ENCODE results near the gene HPS1.

The HPS1 gene

GRCh38 chr10:98405422-98405821, 41.3 kb downstream of the HPS1 start:
- H3K4me3 Mint-ChIP-seq: no peak overlapping the region
- H3K36me3 Mint-ChIP-seq (ENCODE audit: low read depth): no peaks in the 10 kb centered on the region
- H3K27me3 Mint-ChIP-seq (ENCODE audit: low read depth): no peaks in the 10 kb centered on the region
- H3K9me3 Mint-ChIP-seq: no peaks in the 10 kb centered on the region
- DNase-seq (ENCODE audit: low spot score): no peak
- no peak overlapping the region for H3K27ac Mint-ChIP-seq
- peaks cover 13% of the 10 kb centered on the region for H3K4me1 Mint-ChIP-seq (ENCODE audit: low read depth)

GRCh38 chr10:98404571-98405359, 42.0 kb downstream of the HPS1 start:
- Mint-ChIP-seq H3K27me3 (ENCODE audit: low read depth) (no peaks in the 10 kb centered on the region), H3K9me3 (no peaks in the 10 kb centered on the region), H3K27ac (peak overlapping the region; percentile 78), H3K36me3 (ENCODE audit: low read depth) (no peaks in the 10 kb centered on the region), H3K4me3 (peak overlapping the region; percentile 32), H3K4me1 (ENCODE audit: low read depth) (peaks cover 13% of the 10 kb centered on the region)
- peak; percentile 29 for DNase-seq (ENCODE audit: low spot score)

DNA sequence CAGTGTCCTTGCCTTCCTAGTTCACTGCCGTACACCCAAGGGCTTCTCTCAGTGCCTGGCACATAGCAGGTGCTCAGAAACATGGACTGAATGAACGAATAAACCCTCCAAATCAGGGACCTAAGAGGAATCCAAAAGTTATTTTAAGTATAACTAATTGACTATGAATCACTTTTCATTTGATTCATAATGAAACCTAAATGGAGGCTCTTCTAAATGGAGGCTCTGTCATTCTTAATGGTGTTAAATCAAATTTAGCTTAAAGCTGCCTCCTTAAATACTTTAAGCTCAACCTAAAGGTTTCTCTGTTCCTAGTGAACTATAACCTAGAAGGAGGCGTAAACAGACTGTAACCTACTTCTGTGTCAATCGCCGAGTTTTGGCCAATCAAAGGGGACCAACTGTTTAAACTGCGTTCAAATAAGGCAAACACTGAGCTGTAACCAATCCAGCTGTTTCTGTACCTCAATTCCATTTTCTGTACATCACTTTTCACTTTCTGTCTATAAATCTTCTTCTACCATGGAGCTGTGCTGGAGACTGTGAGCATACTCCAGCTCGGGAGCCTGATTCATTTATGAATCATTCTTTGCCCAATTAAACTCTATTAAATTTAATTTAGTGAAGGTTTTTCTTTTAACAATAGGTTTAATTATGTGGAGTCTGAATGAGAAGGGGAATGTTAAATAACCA, 42.8 kb downstream of the HPS1 start:
- Mint-ChIP-seq H3K27ac (peak overlapping the region; percentile 52), H3K9me3 (no peaks in the 10 kb centered on the region), H3K4me3 (no peak overlapping the region), H3K4me1 (ENCODE audit: low read depth) (peaks cover 13% of the 10 kb centered on the region), H3K27me3 (ENCODE audit: low read depth) (no peaks in the 10 kb centered on the region), H3K36me3 (ENCODE audit: low read depth) (no peaks in the 10 kb centered on the region)
- DNase-seq (ENCODE audit: low spot score): no peak

DNA sequence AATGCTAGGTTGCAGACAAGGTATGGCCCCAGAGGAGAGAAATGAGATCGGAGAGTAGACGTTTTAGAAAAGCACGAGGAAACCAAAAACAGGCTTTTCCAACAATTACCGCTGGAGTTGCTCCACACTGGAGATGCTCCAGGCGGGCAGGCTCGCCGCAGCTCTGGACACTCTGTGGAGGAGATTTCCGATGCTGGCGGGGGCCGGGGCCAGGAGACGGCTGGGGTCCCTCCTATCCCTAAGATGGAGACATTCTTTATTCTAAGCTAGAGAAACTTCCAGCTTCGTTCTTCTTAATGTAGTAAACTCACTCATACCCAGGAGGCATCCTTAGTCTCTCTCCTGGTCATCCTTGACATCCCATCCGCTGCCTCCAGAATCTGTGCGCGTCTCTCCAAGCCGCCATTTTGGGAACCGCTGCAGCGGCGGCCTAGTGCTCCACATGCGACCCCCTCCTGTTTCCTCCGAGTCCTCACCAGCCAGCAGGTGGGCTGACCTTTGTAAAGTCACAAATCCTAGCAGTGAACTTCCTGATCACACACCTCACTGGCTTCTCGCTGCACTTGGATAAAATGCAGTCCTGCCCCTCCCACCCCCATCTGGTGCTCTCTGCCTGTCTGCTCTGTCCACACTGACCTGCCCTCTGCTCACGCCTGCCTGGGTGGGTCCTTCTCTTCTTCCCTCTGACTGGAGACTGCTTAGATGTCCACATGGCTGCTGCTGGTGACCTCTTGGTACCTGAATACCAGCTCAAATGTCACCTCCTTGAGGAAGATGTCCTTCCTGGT, 43.6 kb downstream of the HPS1 start:
- H3K9me3 Mint-ChIP-seq: no peaks in the 10 kb centered on the region
- no peak overlapping the region for H3K4me3 Mint-ChIP-seq
- no peaks in the 10 kb centered on the region for H3K36me3 Mint-ChIP-seq (ENCODE audit: low read depth)
- peaks cover 13% of the 10 kb centered on the region for H3K4me1 Mint-ChIP-seq (ENCODE audit: low read depth)
- H3K27ac Mint-ChIP-seq: no peak overlapping the region
- H3K27me3 Mint-ChIP-seq (ENCODE audit: low read depth): no peaks in the 10 kb centered on the region
- no peak for DNase-seq (ENCODE audit: low spot score)

- Mint-ChIP-seq H3K4me1 (ENCODE audit: low read depth) (peaks cover 13% of the 10 kb centered on the region), H3K36me3 (ENCODE audit: low read depth) (no peaks in the 10 kb centered on the region), H3K27me3 (ENCODE audit: low read depth) (no peaks in the 10 kb centered on the region), H3K27ac (no peak overlapping the region), H3K9me3 (no peaks in the 10 kb centered on the region), H3K4me3 (no peak overlapping the region)
- no peak for DNase-seq (ENCODE audit: low spot score)
These were observed 44.3 kb downstream of the HPS1 start for GRCh38 chr10:98402478-98402877.

- Mint-ChIP-seq H3K9me3 (no peaks in the 10 kb centered on the region), H3K4me1 (ENCODE audit: low read depth) (peaks cover 13% of the 10 kb centered on the region), H3K27ac (no peak overlapping the region), H3K36me3 (ENCODE audit: low read depth) (no peaks in the 10 kb centered on the region), H3K4me3 (no peak overlapping the region), H3K27me3 (ENCODE audit: low read depth) (no peaks in the 10 kb centered on the region)
- no peak for DNase-seq (ENCODE audit: low spot score)
These were observed 46.3 kb downstream of the HPS1 start for GRCh38 chr10:98400482-98400881.

DNA sequence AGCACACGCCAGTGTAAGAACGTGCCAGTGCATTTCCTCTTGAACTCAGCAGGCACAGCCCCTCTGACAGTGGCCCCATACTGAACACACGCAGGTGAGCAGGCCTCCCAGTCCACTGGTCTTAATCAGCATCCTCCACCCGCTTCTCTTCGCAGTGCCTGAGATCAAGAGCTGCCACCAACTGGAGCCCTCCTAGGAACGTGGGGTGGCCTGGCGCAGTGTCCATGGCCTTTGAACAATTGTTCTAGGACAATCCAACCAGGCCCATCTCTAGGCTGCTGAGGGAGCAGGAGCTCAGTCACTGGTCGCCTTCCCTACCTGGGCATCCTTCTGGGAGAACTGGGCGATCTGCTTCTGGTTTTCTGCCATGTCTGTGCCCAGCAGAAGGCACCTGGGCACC, 47.0 kb downstream of the HPS1 start:
- no peak for DNase-seq (ENCODE audit: low spot score)
- Mint-ChIP-seq H3K27ac (no peak overlapping the region), H3K36me3 (ENCODE audit: low read depth) (no peaks in the 10 kb centered on the region), H3K4me3 (no peak overlapping the region), H3K27me3 (ENCODE audit: low read depth) (no peaks in the 10 kb centered on the region), H3K9me3 (no peaks in the 10 kb centered on the region), H3K4me1 (ENCODE audit: low read depth) (peaks cover 12% of the 10 kb centered on the region)

- no peaks in the 10 kb centered on the region for H3K27me3 Mint-ChIP-seq (ENCODE audit: low read depth)
- H3K27ac Mint-ChIP-seq: no peak overlapping the region
- no peaks in the 10 kb centered on the region for H3K9me3 Mint-ChIP-seq
- DNase-seq (ENCODE audit: low spot score): no peak
- H3K4me1 Mint-ChIP-seq (ENCODE audit: low read depth): no peaks in the 10 kb centered on the region
- no peak overlapping the region for H3K4me3 Mint-ChIP-seq
- no peaks in the 10 kb centered on the region for H3K36me3 Mint-ChIP-seq (ENCODE audit: low read depth)
These were observed 49.6 kb downstream of the HPS1 start for GRCh38 chr10:98397089-98397600.

DNA sequence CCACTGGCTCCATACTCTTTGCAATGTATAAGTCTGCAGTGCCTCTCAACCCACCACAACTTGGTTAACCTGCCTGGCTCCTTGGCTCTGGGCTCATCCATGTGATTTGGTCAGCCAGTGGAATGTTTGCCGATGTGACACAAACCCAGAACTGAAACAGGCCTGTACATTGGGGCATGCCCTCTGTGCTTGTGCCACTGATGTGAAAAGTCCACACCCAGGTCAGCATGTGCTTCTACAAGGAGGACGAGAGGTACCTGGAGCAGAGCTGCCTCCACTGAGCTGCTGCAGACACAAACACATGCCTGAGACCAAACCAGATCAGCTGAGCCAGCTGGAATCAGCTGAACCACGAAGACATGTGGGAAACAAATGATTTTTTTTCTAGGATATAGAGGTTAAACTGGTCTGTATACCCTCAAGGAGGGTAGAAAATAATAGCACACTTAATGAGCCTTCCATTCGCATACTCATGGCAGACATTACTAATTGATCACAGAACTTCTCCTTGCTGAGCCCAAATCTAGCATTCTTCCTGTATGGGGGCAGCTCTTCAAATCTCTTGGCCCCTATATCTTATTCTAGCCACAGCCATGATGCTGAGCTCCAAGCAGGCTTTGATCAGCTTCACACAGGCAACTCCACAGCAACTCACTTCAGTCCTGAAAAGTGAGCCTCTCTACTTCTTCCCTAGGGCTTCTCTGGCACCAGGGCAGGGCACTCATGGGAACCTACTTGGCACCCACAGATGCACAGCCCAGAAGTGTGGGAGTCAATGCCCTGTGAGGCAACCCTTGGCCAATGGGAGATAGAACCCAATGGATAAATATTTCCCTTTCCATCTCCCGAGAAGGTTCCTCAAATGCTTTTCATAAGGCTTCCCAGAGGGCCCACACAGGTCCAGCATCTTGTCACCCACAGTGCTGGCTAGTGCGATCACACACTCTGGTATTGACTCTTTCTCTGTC, 50.4 kb downstream of the HPS1 start:
- Mint-ChIP-seq H3K9me3 (no peaks in the 10 kb centered on the region), H3K27ac (no peak overlapping the region), H3K36me3 (ENCODE audit: low read depth) (no peaks in the 10 kb centered on the region), H3K4me3 (no peak overlapping the region), H3K4me1 (ENCODE audit: low read depth) (peaks cover 3% of the 10 kb centered on the region), H3K27me3 (ENCODE audit: low read depth) (no peaks in the 10 kb centered on the region)
- DNase-seq (ENCODE audit: low spot score): no peak

DNA sequence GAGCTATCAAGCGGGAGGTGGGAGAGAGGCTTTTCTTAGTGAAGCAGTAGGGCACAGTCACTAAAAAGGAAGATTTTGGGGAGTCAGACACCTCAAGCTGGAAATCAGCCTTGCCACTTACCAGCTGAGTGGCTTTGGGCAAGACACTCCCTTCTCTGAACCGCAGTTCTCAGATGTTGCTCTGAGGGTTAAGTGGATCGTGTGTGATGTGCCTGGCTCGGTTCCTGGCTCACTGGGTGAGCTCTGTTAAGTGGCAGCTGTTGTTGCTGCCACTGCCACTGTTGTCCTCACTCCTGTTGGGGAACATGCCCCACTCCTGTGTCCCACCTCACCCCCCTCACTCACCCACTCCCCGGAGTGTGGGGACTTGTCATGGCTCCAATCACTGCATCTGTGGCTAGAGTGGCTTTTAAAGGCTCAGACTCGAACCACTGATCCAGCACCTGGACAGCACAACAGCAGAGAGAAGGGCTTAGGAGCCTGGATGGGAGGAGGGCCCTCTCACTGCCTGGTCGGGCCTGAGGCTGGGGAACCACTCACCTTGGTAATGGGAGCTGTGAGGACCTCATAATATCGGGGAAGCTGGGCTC, 51.8 kb downstream of the HPS1 start:
- no peak overlapping the region for H3K4me3 Mint-ChIP-seq
- no peak overlapping the region for H3K27ac Mint-ChIP-seq
- H3K27me3 Mint-ChIP-seq (ENCODE audit: low read depth): no peaks in the 10 kb centered on the region
- H3K36me3 Mint-ChIP-seq (ENCODE audit: low read depth): no peaks in the 10 kb centered on the region
- no peak for DNase-seq (ENCODE audit: low spot score)
- peaks cover 7% of the 10 kb centered on the region for H3K4me1 Mint-ChIP-seq (ENCODE audit: low read depth)
- no peaks in the 10 kb centered on the region for H3K9me3 Mint-ChIP-seq

- H3K4me1 Mint-ChIP-seq (ENCODE audit: low read depth): peaks cover 7% of the 10 kb centered on the region
- H3K27me3 Mint-ChIP-seq (ENCODE audit: low read depth): no peaks in the 10 kb centered on the region
- no peak for DNase-seq (ENCODE audit: low spot score)
- peak overlapping the region; percentile 58 for H3K27ac Mint-ChIP-seq
- no peaks in the 10 kb centered on the region for H3K9me3 Mint-ChIP-seq
- H3K36me3 Mint-ChIP-seq (ENCODE audit: low read depth): no peaks in the 10 kb centered on the region
- H3K4me3 Mint-ChIP-seq: peak overlapping the region; percentile 68
These were observed 55.1 kb downstream of the HPS1 start for GRCh38 chr10:98391578-98391991.

DNA sequence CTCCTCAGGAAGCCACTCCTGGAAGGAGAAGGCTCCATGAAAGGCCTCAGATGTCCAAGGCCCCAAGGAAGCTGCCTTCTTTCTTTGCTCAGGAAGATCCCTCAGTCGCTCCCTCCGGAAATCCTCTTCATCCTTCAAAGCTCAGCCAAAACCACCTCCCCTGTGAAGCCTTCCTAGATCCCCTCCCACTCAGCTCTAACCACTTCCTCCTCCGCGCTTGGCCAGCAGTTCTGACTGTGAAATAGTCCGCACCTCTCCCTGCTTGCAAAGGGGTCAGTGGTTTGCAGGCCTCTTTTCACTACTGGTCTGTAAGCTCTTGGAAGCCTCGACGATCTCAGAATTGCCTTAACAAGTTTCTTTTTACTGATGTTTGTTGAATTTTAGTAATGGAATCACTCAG, 55.7 kb downstream of the HPS1 start:
- Mint-ChIP-seq H3K27ac (peak overlapping the region; percentile 58), H3K36me3 (ENCODE audit: low read depth) (no peaks in the 10 kb centered on the region), H3K4me3 (peak overlapping the region; percentile 68), H3K9me3 (no peaks in the 10 kb centered on the region), H3K27me3 (ENCODE audit: low read depth) (no peaks in the 10 kb centered on the region), H3K4me1 (ENCODE audit: low read depth) (peaks cover 7% of the 10 kb centered on the region)
- DNase-seq (ENCODE audit: low spot score): no peak

- no peak for DNase-seq (ENCODE audit: low spot score)
- H3K27me3 Mint-ChIP-seq (ENCODE audit: low read depth): no peaks in the 10 kb centered on the region
- H3K36me3 Mint-ChIP-seq (ENCODE audit: low read depth): no peaks in the 10 kb centered on the region
- H3K4me3 Mint-ChIP-seq: no peak overlapping the region
- H3K4me1 Mint-ChIP-seq (ENCODE audit: low read depth): peaks cover 7% of the 10 kb centered on the region
- H3K9me3 Mint-ChIP-seq: no peaks in the 10 kb centered on the region
- no peak overlapping the region for H3K27ac Mint-ChIP-seq
These were observed 56.3 kb downstream of the HPS1 start for GRCh38 chr10:98390406-98390805.

Data from T-helper 2 cell treated with Interferon-gamma antibody and Interleukin-4, amounts not matched to agents 5 μg/mL and 100 μg/mL, for 36 hours (primary cell).